Left lung (tissue), 10 donors: ENCODE measurements around the gene OTOP1. TPM values are rescaled to one million over a fixed set of nuclear protein-coding genes. Genes with fewer than 3 reads are reported as not detected.

Source experiments
- ATAC-seq: fragments of 200-7000 bp; cut with Tn5 transposase; one replicate; pipeline ENCODE4 v1.9.1; 2020; ENCODE audit warnings: moderate library complexity
- DNase-seq, 4 donors: peaks; one replicate each; pipeline ENCODE4 v3.0.0-alpha.2; 2013 to 2020
- H3K27ac ChIP-seq, 2 donors: fragments of 200-600 bp; sonication (generic) in 1 of 2; one replicate each; pipeline versions ENCODE4 v1.5.0 to v1.8.0; 2020 to 2021
- H3K27me3 ChIP-seq, 2 donors: fragments of 200-600 bp; sonication (generic) in 1 of 2; one replicate each; pipeline versions ENCODE4 v1.5.0 to v1.8.0; 2020 to 2021
- H3K36me3 ChIP-seq, 2 donors: fragments of 200-600 bp; sonication (generic) in 1 of 2; one replicate each; pipeline versions ENCODE4 v1.5.0 to v1.8.0; 2020 to 2021
- H3K4me1 ChIP-seq, 2 donors: fragments of 200-600 bp; one replicate each; pipeline ENCODE4 v1.8.0; 2021
- H3K4me3 ChIP-seq, 2 donors: fragments of 200-600 bp; sonication (generic) in 1 of 2; one replicate each; pipeline versions ENCODE4 v1.5.0 to v1.8.0; 2020 to 2021; ENCODE audit warnings: mild to moderate bottlenecking in 1 of 2
- H3K9me3 ChIP-seq, 2 donors: fragments of 200-600 bp; sonication (generic) in 1 of 2; one replicate each; pipeline versions ENCODE4 v1.5.0 to v1.8.0; 2020 to 2021
- CTCF ChIP-seq, 2 donors: fragments of 200-600 bp; sonication (generic) in 1 of 2; IDR thresholded peaks; one replicate each; pipeline versions ENCODE4 v1.5.0 to v1.8.0; 2021; ENCODE audit warnings: antibody characterized with exemption in 2 of 2
- intact Hi-C, 2 donors: fragments of 100-400 bp; cut with DNase I; formaldehyde crosslinking; loops; one replicate each; pipeline versions ENCODE4 v1.11.2 to v1.14.2; 2022
- polyA plus RNA-seq, 6 donors: library from polyadenylated mRNA; unstranded; fragments of 120-200 nt; gene quantifications; one replicate each; pipeline ENCODE4 v1.2.1, GENCODE V29; 2013; ENCODE audit not compliant: insufficient read length in 6 of 6
- total RNA-seq, 2 donors: library from RNA; stranded (reverse); fragmentation: NEBNext Ultra II Directional; extraction: Animal tissue kit (Norgen Biotek cat#: 25700); gene quantifications; one replicate each; pipeline ENCODE4 v1.2.1, GENCODE V29; 2021
- donor health status: DM: no; HTN: yes; CAD: no.
- donor health status: DM: no; HTN: no; CAD: no.

The OTOP1 gene
- total and polyA plus RNA-seq, 8 donors, result not detected

GRCh38 chr4:4269856-4270255 is 43.1 kb upstream of the OTOP1 start:
- Histone ChIP-seq H3K36me3 (peaks cover 0 to 58% of the 10 kb centered on the region in 2 donors), H3K9me3 (no peaks in the 10 kb centered on the region), H3K4me1 (peaks cover 0 to 6% of the 10 kb centered on the region in 2 donors), H3K4me3 (no peak overlapping the region), H3K27ac (peak overlapping the region; percentile 36 to 80), H3K27me3 (no peaks in the 10 kb centered on the region)
- TF ChIP-seq CTCF (IDR thresholded peaks at IDR 0.05), result no peak
- DNase-seq (no peak), ATAC-seq (peak; percentile 68)
- intact Hi-C loops, result no loop called here

GRCh38 chr4:4269331-4269731 is 42.6 kb upstream of the OTOP1 start:
- no peak for TF ChIP-seq CTCF (IDR thresholded peaks at IDR 0.05)
- H3K27ac ChIP-seq, result peak overlapping the region; percentile 36 to 80

GRCh38 chr4:4268776-4269175 is 42.0 kb upstream of the OTOP1 start:
- no peak overlapping the region for H3K4me3 ChIP-seq
- TF ChIP-seq CTCF (IDR thresholded peaks at IDR 0.05), result no peak
- H3K9me3 ChIP-seq, result no peaks in the 10 kb centered on the region
- H3K27me3 ChIP-seq, result no peaks in the 10 kb centered on the region
- peak overlapping the region; percentile 36 to 80 for H3K27ac ChIP-seq
- ATAC-seq (peak; percentile 66), DNase-seq (no peak)
- intact Hi-C loops, result no loop called here
- peaks cover 0 to 6% of the 10 kb centered on the region in 2 donors for H3K4me1 ChIP-seq
- peaks cover 0 to 47% of the 10 kb centered on the region in 2 donors for H3K36me3 ChIP-seq

More at GRCh38 chr4:4269331-4269731, 42.6 kb upstream of the OTOP1 start:
- Histone ChIP-seq H3K9me3 (no peaks in the 10 kb centered on the region), H3K4me1 (peaks cover 0 to 6% of the 10 kb centered on the region in 2 donors), H3K4me3 (no peak overlapping the region), H3K27me3 (no peaks in the 10 kb centered on the region), H3K36me3 (peaks cover 0 to 53% of the 10 kb centered on the region in 2 donors)
- DNase-seq (no peak), ATAC-seq (no peak)
- intact Hi-C loops, result no loop called here

- no peaks in the 10 kb centered on the region for H3K27me3 ChIP-seq
- peaks cover 0 to 6% of the 10 kb centered on the region in 2 donors for H3K4me1 ChIP-seq
- peak; percentile 21 for ATAC-seq
- H3K36me3 ChIP-seq, result peaks cover 0 to 40% of the 10 kb centered on the region in 2 donors
- H3K4me3 ChIP-seq, result no peak overlapping the region
- TF ChIP-seq CTCF (IDR thresholded peaks at IDR 0.05), result no peak
- peak overlapping the region in 1 of 2 donors; percentile 80 for H3K27ac ChIP-seq
- intact Hi-C loops, result no loop called here
- H3K9me3 ChIP-seq, result no peaks in the 10 kb centered on the region
- DNase-seq, result no peak
These were observed 41.3 kb upstream of the OTOP1 start for GRCh38 chr4:4267981-4268380.

- H3K36me3 ChIP-seq, result no peaks in the 10 kb centered on the region
- ATAC-seq (peak; percentile 84), DNase-seq (peak in 1 of 4 donors; percentile 12)
- TF ChIP-seq CTCF (IDR thresholded peaks at IDR 0.05), result peak in 1 of 2 donors; percentile 39
- H3K4me1 ChIP-seq, result no peaks in the 10 kb centered on the region
- no peak overlapping the region for H3K27ac ChIP-seq
- no peak overlapping the region for H3K4me3 ChIP-seq
- H3K27me3 ChIP-seq, result no peaks in the 10 kb centered on the region
- intact Hi-C loops, result no loop called here
- H3K9me3 ChIP-seq, result no peaks in the 10 kb centered on the region
These were observed 33.5 kb upstream of the OTOP1 start for GRCh38 chr4:4260185-4260751.
